Nucleus accumbens (tissue), 56 donors: ENCODE data around the gene CACNA1F.
A peak's percentile ranks its signal among the peaks of the same experiment; 100 is the strongest.

Experiments
- DNase-seq, 56 donors: peaks; one replicate each; lab custom pipeline; 2025; lab: John Stamatoyannopoulos, UW

Gene CACNA1F

DNA sequence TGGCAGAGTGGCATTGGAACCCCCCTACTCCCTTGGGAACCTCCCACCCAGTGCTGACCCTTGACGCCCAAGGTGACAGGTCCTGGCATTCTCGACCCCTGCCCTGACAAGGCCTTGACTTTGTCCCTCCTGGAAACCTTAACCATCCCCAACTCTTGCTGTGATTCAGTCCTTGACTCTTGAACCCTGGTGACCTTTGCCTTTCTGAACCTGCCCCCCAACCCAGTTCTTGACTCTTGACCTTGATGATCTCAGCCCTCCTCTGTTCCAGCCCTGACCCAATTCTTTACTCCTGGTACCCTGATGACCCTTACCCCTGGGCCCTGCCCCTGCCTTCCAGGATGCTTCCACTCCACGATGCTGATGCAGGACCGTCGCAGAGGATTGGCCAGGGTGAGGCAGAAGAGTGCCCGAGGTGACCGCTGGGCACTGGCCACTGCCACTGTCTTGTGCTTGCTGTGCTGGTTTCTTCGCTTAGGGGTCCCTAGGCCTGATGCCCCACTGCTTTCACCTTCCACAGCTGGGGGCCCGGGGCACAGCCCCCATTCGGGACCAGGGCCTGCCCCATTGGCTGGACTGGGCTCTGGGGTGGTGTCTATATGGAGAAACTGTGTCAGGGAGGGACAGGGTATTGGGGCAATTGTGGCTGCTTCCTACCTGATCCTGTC, 1.7 kb downstream of the CACNA1F start:
- DNase-seq: no peak

- peak in 19 of 56 donors; percentile 0 to 58 (median 17) for DNase-seq
Observed at GRCh38 chrX:49230500-49231232, 2.5 kb downstream of the CACNA1F start.

- no peak for DNase-seq
Observed at GRCh38 chrX:49228185-49228584, 5.0 kb downstream of the CACNA1F start.

- no peak for DNase-seq
Observed at GRCh38 chrX:49227726-49228125, 5.4 kb downstream of the CACNA1F start.

DNA sequence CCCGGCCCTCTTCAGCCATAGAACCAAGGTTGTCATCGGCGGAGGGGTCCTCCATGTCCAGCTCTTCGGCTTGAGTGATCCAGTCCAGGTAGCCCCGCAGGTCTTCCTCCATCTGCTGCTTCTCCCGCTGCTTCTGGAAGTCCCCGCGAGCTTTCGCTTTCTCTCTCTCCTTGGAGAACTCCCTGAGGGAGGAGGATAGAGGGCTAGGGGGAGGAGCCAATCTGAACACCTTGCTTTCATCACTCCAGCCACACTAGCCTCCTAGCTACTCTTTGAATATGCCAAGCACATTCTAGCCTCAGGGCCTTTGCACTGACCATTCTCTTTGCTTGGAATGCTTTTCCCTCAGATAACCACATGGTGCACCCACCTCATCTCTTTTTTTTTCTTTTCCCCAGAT, 6.2 kb downstream of the CACNA1F start:
- no peak for DNase-seq

DNA sequence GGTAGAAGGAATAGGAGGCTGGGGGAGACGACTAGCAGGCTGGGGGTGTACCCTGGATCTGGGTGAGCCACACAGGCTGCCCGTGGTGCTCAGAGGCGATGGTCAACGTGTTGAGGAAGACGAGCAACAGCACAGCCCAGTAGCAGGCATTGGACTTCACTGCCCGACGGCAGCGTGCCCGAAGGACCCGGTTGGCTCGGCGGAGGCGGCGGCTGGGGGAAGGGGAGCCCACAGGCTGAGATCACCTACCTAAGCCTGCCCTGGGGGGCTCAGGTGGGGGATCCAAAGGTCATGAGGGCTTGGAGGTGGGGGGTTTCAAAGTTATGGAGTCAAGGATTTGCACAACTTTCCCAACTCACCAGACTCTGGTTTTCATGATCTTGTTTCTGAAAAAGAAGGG, 7.3 kb downstream of the CACNA1F start:
- no peak for DNase-seq

- no peak for DNase-seq
Observed at GRCh38 chrX:49221868-49222267, 11.3 kb downstream of the CACNA1F start.

- no peak for DNase-seq
Observed at GRCh38 chrX:49220100-49220499, 13.0 kb downstream of the CACNA1F start.

GRCh38 chrX:49214996-49215526, 18.1 kb downstream of the CACNA1F start:
- DNase-seq: no peak

DNA sequence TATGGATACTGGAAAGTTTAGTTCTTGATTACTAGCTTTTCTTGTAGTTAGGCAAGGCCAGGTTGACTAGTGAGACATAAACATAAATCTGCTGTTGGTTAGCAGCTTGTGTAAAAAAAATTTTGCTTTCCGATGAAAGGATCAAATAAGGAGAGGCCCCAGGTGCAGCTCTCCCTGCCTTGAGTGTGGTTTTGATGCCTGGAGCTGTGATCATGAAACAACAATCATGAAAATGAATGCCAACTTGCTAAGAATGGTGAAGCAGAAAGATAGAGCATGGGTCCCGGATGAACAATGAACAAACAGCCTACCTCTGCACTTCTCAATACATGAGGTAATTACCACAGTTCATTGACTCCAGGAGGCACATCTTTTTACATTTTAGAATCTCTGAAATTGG, 18.7 kb downstream of the CACNA1F start:
- DNase-seq: no peak

DNA sequence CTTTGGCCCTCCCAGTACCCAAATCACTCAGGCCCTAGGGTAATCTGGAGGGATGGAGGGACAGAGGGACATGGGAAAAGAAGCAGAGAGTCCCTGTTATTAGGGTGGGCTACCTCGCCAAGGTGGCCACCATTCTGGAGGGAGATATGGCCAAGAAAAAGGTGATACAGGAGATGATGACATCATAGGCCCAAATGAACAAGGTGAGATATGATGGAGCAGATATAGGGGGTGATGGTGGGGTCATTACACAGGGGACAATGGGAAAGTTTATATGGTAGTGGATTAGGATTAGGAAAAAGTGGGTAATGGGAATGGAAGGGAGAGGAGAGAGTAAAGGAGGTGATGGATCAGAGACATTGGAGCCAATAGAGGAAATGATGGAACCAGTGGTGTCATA, 20.3 kb downstream of the CACNA1F start:
- no peak for DNase-seq

GRCh38 chrX:49212209-49212608, 20.9 kb downstream of the CACNA1F start:
- DNase-seq: no peak

GRCh38 chrX:49211074-49211473, 22.1 kb downstream of the CACNA1F start:
- no peak for DNase-seq

DNA sequence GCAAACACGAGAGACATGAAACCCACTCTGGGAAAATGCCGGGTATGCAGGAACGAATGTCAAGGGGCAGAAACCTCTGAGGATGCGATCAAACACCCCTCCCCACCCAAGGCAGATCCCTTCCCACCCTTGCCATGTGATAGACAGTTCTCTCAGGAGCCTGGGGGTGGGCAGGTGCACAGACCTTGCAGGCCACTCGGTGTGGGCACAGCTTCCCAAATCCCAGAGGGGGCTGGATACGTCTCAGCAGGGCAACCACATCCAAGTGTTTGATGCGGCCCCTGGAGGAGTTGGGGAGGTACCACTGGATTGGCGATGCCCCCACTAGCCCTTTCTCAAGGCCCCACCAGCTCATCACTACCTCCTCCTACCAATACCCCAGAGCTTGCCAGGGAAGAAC, 22.7 kb downstream of the CACNA1F start:
- DNase-seq: no peak

- DNase-seq: peak in 31 of 56 donors; percentile 2 to 73 (median 34)
Observed at GRCh38 chrX:49209434-49210251, 23.5 kb downstream of the CACNA1F start.

DNA sequence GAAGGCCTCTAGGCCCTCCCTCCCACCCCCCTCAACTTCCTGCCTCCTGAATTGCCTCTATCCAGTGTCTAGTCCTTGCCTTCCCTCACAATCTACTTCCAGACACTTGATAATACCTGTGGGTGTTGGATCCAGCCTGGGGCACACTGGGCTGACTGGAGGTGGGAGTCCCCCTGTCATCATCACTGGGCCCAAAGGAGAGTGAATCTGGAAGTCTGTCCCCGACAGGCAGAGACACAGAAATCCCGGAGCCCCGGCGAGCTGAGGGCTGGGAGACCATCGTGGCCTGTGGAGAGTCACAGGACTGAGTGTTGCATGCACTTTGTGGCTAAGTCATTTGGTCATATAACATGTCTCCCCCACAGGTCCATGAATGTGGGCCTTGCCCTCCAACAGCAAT, 24.7 kb downstream of the CACNA1F start:
- DNase-seq: no peak

GRCh38 chrX:49206543-49206942, 26.6 kb downstream of the CACNA1F start:
- DNase-seq: no peak

DNA sequence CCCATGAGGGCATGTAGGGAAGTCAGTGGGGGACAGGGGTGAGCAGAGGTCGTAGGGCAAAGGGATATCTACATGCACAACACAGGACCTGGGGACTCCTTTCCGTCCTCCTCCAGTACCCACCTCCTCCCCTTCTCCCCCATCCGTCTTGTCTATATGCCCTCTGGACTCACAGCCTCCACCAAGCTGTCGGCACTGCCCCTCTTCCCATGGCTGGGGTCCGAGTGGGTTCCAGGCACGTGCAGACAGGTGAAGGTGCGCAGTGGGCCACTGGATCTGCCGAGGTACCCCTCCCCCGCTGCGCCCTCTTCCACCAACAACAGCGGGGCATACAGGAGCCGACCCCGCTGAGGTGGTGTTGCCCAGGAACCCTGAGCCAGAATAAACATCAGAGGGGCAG, 27.7 kb downstream of the CACNA1F start:
- no peak for DNase-seq

DNA sequence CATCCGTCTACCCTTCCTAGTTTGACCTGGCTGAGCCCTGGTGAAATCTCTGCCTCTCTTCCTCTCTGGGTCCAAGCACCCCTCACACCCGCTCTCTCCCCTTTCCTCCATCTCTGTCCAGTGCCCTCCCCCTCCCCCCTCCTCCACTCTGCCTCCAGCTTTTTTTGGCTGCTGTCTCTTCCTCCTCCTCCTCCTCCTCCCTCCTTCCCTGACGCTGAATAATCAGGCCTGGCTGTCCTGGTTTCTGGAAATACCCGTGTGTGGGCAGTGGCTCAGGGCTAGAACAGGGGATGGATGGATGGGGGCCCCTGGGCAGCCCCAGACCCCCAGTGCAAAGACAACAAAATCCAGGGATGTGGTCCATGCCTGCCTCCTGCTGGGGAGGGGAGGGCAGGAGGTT, 28.4 kb downstream of the CACNA1F start:
- peak in 2 of 56 donors; percentile 0 to 1 for DNase-seq

DNA sequence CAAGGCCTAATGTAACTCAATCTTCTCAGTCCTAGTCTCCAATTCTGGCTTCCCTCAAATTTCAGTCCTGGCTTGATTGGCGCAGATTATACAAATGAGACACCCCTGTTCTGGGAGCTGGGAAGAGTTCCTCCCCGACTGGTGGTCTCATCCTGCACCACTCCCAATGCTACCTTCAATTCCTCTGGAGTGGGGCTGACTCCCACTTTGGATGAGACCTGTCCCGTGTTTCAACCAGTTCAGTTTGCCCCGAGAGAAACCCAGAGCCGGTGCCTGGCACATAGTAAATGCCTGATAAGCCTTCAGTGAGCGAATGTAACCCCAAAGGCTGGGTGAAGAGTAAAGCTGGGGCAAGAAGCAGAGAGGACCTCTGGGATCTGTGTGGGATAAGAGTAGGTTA, 29.1 kb downstream of the CACNA1F start:
- no peak for DNase-seq

- DNase-seq: no peak
Observed at GRCh38 chrX:49203536-49203935, 29.6 kb downstream of the CACNA1F start.
